Thoracic aorta (tissue), 2 donors: ENCODE data around the gene CASS4. TPM values are rescaled to one million over a fixed set of nuclear protein-coding genes. Genes with fewer than 3 reads are reported as not detected.

ENCODE experiments used
- ATAC-seq: fragments of 150-250 bp; one replicate; pipeline ENCODE4 v1.8.0; 2017; ENCODE audit warnings: low read depth; ENCODE audit not compliant: insufficient number of reproducible peaks, low FRiP score
- DNase-seq: peaks from one replicate; pipeline ENCODE4 v3.0.0-alpha.2; 2020; ENCODE audit warnings: low spot score
- H3K27ac ChIP-seq, 2 donors: fragments of 200-600 bp; sonication (generic); 1 replicate in 1 of 2; 2 replicates in 1 of 2; pipeline ENCODE4 v1.5.1; 2016; ENCODE audit warnings: mild to moderate bottlenecking in 2 of 2, moderate library complexity in 2 of 2
- H3K27me3 ChIP-seq: fragments of 200-600 bp; sonication (generic); replicated peaks from 2 replicates; pipeline ENCODE4 v1.6.0; 2016; ENCODE audit warnings: mild to moderate bottlenecking; ENCODE audit not compliant: insufficient read depth
- H3K36me3 ChIP-seq: fragments of 200-600 bp; sonication (generic); one replicate; pipeline ENCODE4 v1.5.1; 2016
- H3K4me1 ChIP-seq, 2 donors: fragments of 200-600 bp; sonication (generic); 1 replicate in 1 of 2; 2 replicates in 1 of 2; pipeline versions ENCODE4 v1.5.1 to v1.6.0; 2016; ENCODE audit warnings: low read depth in 2 of 2, mild to moderate bottlenecking in 1 of 2; ENCODE audit not compliant: control insufficient read depth in 1 of 2
- H3K4me3 ChIP-seq: fragments of 200-600 bp; sonication (generic); 2 replicates; pipeline ENCODE4 v1.5.1; 2016; ENCODE audit warnings: mild to moderate bottlenecking
- H3K9me3 ChIP-seq: fragments of 200-600 bp; sonication (generic); 2 replicates; pipeline ENCODE4 v1.5.1; 2016
- total RNA-seq, 2 donors: library from RNA; depleted of rRNA; stranded (reverse); fragments of >200 nt; gene quantifications; one replicate each; pipeline versions ENCODE4 v1.1.0 to v1.2.3, GENCODE V29; 2016
- TF ChIP-seq, protein P1 (sequence below): fragments of 200-600 bp; sonication (generic); IDR thresholded peaks from one replicate; pipeline ENCODE4 v1.5.1; 2019; ENCODE audit warnings: antibody characterized with exemption

The CASS4 gene
- total RNA-seq, 2 donors from 2014 or later, result 3.0 to 3.1 TPM

GRCh38 chr20:56449459-56449858, 37.4 kb downstream of the CASS4 start:
- no peaks in the 10 kb centered on the region for H3K9me3 ChIP-seq
- H3K27ac ChIP-seq, result no peak overlapping the region
- TF ChIP-seq, protein P1, sequence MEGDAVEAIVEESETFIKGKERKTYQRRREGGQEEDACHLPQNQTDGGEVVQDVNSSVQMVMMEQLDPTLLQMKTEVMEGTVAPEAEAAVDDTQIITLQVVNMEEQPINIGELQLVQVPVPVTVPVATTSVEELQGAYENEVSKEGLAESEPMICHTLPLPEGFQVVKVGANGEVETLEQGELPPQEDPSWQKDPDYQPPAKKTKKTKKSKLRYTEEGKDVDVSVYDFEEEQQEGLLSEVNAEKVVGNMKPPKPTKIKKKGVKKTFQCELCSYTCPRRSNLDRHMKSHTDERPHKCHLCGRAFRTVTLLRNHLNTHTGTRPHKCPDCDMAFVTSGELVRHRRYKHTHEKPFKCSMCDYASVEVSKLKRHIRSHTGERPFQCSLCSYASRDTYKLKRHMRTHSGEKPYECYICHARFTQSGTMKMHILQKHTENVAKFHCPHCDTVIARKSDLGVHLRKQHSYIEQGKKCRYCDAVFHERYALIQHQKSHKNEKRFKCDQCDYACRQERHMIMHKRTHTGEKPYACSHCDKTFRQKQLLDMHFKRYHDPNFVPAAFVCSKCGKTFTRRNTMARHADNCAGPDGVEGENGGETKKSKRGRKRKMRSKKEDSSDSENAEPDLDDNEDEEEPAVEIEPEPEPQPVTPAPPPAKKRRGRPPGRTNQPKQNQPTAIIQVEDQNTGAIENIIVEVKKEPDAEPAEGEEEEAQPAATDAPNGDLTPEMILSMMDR, result no peak
- H3K4me1 ChIP-seq, result no peaks in the 10 kb centered on the region
- H3K27me3 ChIP-seq, result no peaks in the 10 kb centered on the region
- H3K36me3 ChIP-seq, result no peaks in the 10 kb centered on the region
- ATAC-seq (no peak), DNase-seq (no peak)
- no peak overlapping the region for H3K4me3 ChIP-seq

DNA sequence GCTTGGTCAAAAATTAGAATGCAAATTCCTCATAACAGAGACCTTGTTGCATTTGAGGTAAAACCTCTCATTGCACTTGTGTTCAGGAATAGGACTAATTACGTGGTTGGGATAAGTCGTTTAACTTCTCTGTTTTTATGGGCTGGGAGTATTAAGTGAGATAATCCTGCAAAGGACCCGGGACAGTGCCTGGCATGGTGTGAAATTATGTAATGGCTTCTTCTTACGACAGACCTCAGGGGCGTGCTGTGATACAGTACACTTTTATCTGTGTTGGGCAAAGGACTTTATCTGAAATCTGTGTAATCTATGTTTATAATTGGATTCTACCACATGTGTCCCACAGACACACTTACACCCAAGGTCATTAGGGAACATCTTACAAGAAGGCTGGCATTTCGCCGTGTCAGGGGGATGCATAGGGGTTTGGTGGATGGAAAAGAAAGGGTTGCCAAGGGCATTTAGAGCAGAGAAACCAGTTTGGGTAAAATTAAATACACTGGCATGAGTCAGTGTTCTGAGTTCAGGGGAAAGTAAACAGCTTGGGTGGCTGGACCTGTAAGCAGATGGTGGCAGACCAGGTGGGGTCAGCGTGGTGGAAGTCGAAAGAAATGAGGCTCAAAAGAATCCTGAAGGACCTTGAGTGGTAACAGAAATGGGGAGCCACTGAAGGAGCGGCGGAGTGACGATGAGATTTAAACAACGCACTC, 39.2 kb downstream of the CASS4 start:
- H3K27ac ChIP-seq, result no peak overlapping the region
- H3K4me1 ChIP-seq, result no peaks in the 10 kb centered on the region
- H3K9me3 ChIP-seq, result no peaks in the 10 kb centered on the region
- no peak overlapping the region for H3K4me3 ChIP-seq
- DNase-seq (no peak), ATAC-seq (no peak)
- no peaks in the 10 kb centered on the region for H3K27me3 ChIP-seq
- TF ChIP-seq, protein P1, result no peak
- H3K36me3 ChIP-seq, result no peaks in the 10 kb centered on the region

DNA sequence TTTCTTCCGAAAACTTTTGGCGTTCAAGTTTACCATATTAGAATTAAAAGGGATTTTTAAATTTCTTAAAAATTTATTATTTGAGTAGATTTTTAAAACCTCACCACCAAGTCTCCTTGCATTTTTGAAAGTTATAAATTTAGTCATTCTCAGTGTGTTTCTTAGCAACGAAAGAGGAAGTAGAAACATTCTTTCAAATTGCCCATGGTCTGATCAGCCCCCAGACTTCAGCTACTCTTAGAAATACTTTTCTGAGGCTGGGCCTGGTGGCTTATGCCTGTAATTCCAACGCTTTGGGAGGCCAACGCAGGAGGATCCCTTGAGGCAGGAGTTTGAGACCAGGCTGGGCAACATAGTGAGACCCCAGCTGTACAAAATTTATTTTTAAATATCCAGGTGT, 41.3 kb downstream of the CASS4 start:
- no peak for DNase-seq
- TF ChIP-seq, protein P1, result no peak
- no peaks in the 10 kb centered on the region for H3K4me1 ChIP-seq
- ATAC-seq, result no peak
- H3K27ac ChIP-seq, result no peak overlapping the region
- H3K9me3 ChIP-seq, result no peaks in the 10 kb centered on the region
- no peaks in the 10 kb centered on the region for H3K27me3 ChIP-seq
- no peaks in the 10 kb centered on the region for H3K36me3 ChIP-seq
- no peak overlapping the region for H3K4me3 ChIP-seq

DNA sequence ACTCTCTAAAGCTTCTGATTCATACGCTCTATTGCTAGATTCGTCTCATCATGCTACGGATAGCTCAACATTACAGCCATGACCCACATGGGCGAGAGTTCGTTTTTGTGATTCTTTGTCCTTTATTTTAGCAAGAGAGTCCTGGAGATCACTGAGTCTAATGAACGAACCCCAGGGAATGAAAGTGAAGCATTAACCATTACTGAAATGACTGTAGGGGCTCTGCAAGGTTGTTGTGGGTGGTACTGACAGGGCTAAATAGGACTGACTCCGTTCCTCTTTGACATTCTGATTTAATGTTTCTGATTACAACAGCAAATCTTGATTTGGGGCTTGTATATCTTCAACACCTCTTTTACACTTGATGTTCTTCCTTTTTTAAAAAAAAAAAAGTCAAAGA, 42.7 kb downstream of the CASS4 start:
- Histone ChIP-seq H3K9me3 (no peaks in the 10 kb centered on the region), H3K36me3 (no peaks in the 10 kb centered on the region), H3K27me3 (no peaks in the 10 kb centered on the region), H3K4me1 (no peaks in the 10 kb centered on the region), H3K4me3 (no peak overlapping the region), H3K27ac (no peak overlapping the region)
- TF ChIP-seq, protein P1, result no peak
- ATAC-seq, result no peak
- DNase-seq, result no peak

- Histone ChIP-seq H3K27me3 (no peaks in the 10 kb centered on the region), H3K27ac (no peak overlapping the region), H3K36me3 (no peaks in the 10 kb centered on the region), H3K4me1 (no peaks in the 10 kb centered on the region), H3K4me3 (no peak overlapping the region), H3K9me3 (no peaks in the 10 kb centered on the region)
- TF ChIP-seq, protein P1, result no peak
- no peak for DNase-seq
- ATAC-seq, result no peak
Measured at GRCh38 chr20:56458206-56458821, 46.3 kb downstream of the CASS4 start.
